HG03045 (cell line): ENCODE data around the gene RGS11.

Experiments
- ATAC-seq: cut with Tn5 transposase; IDR thresholded peaks from one replicate; pipeline ENCODE4 v1.9.1; 2021; ENCODE audit warnings: mild to moderate bottlenecking, moderate library complexity; ENCODE audit not compliant: unreplicated experiment

RGS11 gene

DNA sequence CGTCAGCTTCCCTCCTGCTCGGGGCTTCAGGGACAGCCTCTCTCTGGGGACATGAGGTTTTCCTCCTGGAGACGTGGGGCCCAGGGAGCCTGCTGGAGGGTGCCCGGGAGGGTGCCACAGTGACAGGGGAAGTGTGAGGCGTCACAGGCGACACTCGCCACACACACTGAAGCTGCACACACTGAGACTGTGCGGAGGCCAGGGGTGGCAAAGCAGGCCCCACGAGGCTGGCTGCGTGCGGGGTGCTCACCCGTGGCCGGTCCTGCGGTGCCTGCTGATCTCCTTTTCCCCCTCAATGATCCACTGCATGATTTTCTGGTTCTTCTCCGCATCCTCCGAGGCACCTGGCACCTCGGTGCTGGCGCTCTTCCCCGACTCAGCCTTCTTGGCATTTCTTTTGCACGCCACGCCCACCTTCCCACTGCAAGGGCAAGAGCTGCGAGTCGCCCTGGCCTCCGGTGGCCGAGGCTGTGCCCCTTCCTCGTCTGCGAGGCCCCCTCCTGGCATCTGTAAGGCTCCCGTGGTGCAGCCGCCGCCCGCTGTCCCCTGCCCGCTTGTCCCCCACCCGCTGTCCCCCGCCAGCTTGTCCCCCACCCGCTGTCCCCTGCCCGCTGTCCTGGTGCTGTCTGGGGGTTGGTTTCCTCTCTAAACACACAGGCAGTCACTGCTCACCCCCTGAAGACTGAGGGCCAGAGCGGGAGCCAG is 21.2 kb upstream of the RGS11 start:
- no peak for ATAC-seq

DNA sequence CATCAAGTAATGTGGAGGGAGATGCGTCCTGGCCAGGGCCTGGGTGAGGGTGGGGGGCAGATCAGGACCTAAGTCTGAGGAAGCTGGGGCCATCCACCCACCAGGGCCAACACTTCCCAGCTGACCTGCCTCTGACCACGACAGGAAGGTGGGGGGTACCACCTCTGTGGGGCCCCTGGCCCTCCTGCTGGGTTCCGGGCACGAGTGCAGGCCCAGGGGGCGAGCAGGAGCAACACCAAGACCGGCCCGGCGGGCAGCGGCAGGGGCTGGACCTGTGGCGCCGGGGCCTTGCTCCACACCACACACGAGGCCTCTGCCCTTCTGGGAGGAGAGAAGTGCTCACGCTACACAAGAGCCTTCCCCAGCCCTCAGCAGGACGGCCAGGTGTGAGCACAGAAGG is 20.5 kb upstream of the RGS11 start:
- ATAC-seq: no peak

DNA sequence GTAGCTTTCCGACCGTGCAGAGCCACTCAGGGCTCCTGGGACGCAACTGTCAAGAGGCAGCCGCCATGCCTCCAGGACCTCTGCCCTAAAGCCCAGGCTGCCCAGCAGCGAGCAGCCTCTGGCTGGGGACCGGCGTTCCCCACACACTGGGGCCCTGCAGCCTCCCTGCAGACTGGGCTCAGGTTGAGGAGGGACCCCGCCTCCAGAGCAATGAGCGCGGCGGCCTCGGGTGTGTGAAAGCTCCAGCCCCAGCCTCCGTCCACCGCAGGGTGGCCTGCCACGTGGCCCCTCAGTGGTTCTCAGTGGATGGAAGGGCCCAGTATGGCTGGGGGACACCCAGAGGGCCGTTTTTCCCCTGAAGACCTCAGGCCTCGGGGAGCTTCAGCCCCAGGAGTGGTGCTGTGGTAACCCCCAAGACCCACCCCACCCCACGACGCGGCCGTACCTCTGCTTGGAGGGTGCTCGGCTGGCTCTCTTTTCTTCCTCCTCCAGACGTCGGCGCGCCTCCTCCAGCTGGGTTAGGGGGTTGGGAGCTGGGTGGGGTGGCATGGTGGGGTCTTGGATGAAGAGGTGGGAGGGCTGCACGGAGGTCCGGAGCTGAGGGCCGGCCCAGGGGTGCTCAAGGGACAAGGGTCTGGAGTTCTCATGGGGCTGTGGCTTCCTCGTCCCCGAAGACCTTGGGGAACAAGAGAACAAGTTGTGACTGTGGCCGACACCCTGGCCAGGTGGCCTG is 17.5 kb upstream of the RGS11 start:
- no peak for ATAC-seq

DNA sequence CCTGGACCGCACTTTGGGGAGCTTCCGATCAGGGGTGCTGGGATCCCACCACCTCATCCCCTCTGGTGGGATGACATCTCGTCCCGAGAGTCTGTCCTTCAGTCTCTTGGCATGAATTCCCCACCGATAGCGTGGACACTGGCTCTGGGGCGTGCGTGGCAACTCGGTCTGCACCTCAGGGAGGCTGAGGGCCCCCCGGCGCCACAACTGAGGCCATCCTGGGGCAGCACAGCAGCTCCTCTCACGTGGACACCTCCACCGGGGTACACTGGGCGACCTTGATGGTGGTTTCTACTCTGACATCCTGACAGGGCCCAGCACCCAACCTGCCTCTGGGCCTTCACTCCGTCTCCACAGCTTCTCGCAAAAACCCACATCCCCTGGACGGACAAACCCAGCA is 15.8 kb upstream of the RGS11 start:
- no peak for ATAC-seq

DNA sequence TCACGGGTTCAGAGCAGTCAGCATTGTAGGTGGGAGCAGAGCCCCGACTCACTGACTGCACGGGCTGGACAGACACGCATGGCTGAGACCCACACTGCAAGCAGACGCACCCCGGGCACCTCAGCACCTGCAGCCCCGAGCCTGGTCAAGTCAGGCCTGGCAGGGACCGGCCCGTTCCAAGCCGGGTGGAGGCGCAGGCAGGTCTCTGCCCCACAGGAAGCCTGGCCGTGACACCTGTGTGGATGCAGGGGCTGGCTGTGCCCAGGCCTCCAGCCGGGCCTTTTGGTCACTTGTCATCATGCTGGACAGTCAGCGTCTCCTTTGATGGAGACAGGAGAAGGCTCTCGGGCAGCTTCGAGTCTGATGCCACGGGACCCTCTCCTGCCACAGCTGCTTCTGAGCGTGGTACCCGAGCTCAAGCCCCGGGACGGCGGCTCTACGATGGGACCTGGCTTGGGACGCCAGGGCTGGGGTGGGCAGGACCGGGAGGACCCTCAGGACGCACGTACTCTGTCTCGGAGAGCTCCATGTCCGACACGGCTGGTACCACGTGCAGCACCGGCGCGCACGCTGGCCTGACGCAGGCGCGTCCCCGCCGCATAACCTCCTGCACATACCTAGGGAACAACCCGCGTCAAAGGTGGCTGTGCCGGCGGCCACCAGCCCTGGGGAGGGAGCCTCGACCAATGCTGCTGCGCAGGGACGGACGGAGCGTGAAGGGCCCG is 15.1 kb upstream of the RGS11 start:
- ATAC-seq: no peak

DNA sequence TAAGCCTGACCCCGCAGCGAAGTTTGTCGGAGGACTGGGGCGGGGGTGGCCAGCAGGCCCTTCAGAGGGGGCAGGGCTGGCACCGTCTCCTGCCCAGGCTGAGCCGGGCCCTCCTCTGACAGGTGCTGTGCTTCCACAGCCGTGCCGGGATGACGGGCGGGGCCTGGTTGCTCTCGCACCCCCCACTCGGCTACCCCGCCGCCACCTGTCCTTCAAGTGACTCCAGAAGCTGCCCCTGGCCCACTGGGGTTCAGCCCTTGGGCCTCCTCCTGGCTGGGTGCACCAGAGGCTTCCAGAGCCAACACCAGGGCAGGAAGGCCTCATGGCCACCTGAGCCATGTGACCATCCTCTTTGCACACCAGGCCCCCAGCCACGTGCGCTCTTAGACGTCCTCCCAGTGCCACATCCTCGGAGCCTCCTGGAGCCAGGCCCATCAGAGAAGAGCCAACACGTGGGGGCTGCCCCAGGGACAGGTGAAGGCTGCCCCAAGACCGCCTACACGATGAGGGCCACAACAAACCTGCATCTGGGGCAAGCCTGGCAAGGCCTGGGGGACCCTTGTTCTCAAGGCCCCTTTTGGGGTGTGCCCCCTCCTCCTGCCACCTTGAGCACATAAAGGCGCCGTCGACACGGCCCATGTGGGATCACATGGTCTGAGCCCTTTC is 14.4 kb upstream of the RGS11 start:
- ATAC-seq: no peak

DNA sequence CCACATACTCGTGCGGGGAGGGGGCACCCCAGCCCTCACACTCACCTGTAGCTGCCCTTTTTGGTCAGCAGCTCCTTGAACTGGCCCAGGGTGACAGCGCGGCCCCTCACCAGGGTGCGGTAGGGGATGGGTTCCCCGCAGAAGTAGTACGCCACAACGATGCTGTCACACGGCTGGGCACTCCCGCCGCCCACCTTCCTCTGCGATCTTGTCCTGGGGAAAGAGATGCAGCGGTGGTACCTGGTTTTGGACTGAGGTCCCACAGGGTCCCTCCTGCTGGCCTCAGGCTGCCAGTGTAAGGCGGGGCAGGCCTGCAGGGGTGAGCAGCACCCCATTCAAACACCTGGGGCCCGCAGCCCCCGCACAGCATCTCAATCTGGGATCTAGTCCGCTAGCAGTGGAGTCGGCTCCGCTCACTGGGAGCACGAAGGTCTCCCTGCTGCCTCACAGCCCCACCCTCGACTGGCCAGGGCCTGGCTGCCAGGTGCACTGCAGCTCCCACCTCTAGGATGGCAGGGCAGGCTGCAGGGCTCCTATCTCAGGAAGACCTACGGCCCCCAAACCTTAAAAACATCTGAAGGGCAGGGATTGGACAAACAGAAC is 13.8 kb upstream of the RGS11 start:
- ATAC-seq: no peak

DNA sequence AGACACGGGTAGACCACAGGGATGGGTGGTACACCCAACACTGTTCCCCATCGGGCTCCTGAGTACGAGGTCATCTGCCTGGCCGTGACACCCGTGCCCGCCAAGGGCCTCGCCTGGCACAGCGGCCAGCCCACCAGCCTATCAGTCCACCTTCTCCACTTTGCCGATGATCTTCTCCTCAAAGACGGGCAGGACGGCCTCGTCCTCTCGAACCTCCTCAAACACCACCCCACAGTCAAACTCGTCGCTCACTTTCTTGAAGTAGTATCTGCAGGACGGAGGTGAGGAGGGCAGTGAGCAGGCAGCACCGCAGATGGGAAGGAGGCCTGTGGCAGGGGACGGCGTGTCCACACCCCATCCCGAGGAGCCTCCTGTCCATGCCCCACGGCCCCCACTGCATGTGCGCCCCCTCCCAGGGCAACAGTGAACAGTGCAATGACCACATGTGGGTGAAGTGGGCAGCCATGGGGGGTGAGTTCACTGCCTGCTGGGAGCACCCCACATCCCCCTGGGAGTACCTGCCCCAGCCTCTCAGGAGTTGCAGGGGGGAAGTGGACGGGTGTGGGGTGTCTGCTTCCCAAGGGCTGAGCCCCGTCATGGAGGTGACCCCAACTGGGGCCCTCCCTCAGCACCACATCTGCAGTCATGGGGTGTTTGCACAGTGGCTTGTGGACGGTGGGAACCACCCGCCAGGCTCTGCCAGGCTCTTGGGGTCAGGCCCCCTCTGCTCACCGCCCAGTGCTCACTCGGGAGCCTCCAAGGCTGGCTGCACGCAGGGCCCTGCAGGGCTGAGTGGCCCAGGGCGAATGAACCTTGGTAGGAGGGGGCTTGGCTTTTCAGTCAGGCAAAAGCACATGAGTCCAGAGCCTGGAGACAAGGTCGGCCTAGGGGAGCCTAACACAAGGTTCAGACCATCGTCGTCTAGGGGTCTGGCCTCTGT is 12.5 kb upstream of the RGS11 start:
- ATAC-seq: no peak

DNA sequence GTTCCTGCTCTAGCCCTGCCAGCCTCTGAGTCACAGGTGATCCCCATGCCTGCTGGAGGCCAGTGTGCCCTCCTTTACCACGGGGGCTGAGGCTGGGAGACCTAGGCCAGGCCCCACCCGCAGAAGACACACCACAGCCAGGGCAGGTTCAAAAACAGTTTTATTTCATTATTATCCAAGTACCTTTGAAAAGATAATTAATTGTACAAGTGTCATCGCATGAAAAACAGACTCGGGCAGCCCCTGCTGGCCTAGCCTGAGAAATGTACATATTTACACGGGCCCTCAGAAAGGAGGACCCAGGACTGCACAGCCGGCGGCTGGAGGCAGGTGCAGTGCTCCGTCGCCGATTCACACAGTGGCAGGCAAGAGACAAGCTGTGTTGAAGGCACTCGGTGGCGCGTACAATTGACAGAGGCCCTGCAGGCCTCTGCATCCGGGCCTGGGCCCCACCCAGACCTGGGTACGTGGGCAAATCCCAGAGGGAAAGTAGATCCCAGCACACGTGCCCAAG is 11.6 kb upstream of the RGS11 start:
- ATAC-seq: no peak

DNA sequence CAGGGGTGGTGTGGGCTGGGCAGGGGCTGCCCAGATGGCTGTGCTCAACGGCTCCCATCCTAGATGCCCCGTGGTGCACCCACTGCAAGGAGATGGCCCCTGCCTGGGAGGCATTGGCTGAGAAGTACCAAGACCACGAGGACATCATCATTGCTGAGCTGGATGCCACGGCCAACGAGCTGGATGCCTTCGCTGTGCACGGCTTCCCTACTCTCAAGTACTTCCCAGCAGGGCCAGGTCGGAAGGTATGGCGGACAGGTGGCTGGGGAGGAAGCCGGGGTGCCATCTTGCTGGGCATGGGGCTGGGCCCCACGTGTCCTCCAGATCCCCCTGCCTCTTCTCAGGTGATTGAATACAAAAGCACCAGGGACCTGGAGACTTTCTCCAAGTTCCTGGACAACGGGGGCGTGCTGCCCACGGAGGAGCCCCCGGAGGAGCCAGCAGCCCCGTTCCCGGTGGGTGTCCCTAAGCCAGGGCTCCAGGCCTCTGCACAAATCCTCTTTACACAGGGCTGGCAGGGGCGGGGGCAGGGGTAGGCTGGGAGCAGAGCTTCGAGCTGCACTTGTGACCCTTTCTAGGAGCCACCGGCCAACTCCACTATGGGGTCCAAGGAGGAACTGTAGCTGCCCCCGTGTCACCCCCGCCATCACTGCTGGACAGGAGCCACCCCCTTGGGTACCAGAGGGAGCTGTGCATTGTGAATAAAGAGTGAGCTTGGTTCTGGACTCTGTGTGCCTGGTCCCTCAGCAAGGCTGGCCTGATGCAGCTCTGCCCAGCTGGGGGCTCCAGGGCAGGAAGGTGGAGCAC is 10.9 kb upstream of the RGS11 start:
- no peak for ATAC-seq

DNA sequence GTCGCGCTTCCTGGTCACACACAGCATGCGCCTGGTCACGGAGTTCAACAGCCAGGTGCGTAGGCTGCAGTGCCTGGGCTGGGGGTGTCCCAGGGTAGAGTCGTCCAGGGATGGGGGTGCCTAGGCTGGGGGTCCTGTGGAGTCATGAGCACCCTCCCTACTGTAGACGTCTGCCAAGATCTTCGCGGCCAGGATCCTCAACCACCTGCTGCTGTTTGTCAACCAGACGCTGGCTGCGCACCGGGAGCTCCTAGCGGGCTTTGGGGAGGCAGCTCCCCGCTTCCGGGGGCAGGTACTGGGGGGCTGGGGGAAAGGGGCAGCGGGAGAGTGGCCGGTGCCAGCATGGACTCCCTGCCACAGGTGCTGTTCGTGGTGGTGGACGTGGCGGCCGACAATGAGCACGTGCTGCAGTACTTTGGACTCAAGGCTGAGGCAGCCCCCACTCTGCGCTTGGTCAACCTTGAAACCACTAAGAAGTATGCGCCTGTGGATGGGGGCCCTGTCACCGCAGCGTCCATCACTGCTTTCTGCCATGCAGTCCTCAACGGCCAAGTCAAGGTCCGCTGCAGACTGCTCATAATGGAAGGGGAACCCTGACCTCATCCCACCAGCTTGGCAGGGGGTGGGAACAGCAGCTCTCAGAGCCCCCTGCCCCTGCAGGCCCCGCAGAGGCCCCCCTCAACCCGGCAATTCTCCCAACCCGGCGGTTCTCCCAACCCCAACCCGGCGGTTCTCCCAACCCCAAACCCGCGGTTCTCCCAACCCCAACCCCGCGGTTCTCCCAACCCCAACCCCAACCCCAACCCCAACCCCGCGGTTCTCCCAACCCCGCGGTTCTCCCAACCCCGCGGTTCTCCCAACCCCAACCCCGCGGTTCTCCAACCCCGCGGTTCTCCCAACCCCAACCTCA is 9.7 kb upstream of the RGS11 start:
- ATAC-seq: no peak

DNA sequence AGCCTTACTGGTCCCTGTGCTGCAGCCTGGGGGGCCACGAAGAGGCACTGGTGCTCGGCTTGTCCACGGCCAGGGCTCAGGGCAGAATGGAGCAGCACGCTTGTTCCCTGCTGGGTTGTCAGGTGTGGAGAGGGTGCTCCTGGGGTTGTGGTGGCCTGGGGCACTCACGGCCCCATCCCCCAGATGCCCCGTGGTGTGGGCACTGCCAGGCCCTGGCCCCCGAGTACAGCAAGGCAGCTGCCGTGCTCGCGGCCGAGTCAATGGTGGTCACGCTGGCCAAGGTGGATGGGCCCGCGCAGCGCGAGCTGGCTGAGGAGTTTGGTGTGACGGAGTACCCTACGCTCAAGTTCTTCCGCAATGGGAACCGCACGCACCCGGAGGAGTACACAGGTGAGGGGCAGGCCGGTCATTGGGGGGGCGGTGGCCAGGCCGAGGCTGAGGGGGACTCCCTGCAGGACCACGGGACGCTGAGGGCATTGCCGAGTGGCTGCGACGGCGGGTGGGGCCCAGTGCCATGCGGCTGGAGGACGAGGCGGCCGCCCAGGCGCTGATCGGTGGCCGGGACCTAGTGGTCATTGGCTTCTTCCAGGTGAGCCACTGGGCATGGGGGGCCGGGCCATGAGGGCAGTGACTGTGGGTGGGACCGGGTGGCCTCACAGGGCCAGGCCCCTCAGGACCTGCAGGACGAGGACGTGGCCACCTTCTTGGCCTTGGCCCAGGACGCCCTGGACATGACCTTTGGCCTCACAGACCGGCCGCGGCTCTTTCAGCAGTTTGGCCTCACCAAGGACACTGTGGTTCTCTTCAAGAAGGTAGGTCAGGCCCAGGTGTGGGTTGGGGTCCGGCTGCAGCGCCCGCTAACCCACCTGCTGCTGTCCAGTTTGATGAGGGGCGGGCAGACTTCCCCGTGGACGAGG is 8.7 kb upstream of the RGS11 start:
- ATAC-seq: no peak

DNA sequence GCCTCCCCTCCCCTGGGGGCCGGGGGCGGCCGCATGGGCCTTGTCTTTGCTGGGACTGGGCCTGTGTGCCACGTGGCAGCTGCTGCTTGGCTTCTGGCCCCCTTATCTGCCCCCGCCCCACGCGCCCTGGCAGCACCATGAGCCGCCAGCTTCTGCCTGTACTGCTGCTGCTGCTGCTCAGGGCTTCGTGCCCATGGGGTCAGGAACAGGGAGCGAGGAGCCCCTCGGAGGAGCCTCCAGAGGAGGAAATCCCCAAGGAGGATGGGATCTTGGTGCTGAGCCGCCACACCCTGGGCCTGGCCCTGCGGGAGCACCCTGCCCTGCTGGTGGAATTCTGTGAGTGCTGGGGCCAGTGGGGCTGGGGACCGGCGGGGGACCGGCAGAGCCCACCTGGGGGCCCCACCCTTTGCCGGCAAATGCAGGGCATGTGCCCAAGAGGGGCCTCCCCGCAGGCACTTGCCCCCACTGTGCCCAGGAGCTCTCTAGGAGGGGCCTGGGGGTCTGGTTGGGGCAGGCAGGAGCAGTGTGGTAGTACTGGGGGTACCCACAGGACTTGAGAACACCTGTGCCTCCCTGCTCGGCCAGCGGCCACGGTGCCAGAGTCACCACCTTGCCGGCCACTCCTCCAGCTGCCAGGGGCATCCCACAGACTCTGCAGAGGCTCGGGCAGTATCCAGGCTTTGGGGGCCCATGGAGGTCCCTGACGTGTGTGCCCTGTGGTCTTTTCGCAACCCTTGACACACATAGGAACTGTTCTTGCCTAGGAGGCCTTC is 7.5 kb upstream of the RGS11 start, which contains the start of gene PDIA2:
Gene PDIA2, plus strand, starts transcription at position 132 of the 773 bp plus-strand sequence. Its CDS starts 6 bp downstream, at position 138.
- no peak for ATAC-seq

DNA sequence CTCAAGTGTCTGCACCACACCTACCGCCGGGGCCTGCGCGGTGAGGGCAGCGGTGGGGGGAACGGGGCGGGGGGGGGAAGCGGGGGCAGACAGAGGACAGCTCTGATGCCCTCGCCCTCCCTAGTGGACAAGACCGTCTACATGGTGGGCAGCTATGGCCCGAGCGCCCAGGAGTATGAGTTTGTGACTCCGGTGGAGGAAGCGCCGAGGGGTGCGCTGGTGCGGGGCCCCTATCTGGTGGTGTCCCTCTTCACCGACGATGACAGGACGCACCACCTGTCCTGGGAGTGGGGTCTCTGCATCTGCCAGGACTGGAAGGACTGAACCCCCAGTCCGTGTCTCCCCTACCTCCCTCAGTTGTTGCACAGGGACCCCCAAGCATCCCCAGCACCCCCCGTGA is 6.7 kb upstream of the RGS11 start:
- no peak for ATAC-seq

DNA sequence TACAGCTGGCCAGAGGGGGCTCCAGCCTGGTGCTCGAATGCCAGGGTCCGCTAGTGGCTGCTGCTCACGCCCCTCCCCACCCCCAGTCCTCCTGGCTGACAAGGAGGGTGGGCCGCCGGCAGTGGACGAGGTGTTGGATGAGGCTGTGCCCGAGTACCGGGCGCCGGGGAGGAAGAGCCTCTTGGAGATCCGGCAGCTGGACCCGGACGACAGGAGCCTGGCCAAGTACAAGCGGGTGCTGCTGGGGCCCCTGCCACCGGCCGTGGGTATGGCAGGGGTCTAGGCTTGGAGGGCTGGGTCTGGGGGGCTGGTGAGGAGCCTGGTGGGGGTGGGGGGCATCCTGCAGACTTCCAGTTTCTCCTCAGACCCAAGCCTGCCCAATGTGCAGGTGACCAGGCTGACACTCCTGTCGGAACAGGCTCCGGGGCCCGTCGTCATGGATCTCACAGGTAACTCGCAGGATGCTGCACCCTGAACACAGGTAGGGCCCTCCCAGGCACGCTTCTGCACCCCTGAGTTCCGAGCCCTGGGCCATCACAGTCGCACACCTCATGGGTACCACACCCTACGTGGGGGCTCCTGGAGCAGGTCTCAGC is 6.0 kb upstream of the RGS11 start:
- no peak for ATAC-seq
